Measurements from ENCODE around the gene MAP4K5.

GRCh38 chr14:50394713-50395112 is 137.7 kb downstream of the MAP4K5 start:
- TF ChIP-seq, protein P1, sequence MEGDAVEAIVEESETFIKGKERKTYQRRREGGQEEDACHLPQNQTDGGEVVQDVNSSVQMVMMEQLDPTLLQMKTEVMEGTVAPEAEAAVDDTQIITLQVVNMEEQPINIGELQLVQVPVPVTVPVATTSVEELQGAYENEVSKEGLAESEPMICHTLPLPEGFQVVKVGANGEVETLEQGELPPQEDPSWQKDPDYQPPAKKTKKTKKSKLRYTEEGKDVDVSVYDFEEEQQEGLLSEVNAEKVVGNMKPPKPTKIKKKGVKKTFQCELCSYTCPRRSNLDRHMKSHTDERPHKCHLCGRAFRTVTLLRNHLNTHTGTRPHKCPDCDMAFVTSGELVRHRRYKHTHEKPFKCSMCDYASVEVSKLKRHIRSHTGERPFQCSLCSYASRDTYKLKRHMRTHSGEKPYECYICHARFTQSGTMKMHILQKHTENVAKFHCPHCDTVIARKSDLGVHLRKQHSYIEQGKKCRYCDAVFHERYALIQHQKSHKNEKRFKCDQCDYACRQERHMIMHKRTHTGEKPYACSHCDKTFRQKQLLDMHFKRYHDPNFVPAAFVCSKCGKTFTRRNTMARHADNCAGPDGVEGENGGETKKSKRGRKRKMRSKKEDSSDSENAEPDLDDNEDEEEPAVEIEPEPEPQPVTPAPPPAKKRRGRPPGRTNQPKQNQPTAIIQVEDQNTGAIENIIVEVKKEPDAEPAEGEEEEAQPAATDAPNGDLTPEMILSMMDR (IDR thresholded peaks at IDR 0.05): no peak
- no peak for TF ChIP-seq POLR2AphosphoS5 (IDR thresholded peaks at IDR 0.05)

All from breast epithelium (tissue), 3 donors.